Measurements from ENCODE around the gene MYBL2. TPM values are rescaled to one million over a fixed set of nuclear protein-coding genes. Genes with fewer than 3 reads are reported as not detected.
"Not testable (repeated sequence)": the region's sequence is repeated elsewhere in the genome, so short reads cannot be mapped to it uniquely, and the experiment has no call there.

The MYBL2 gene
- 10 to 100 TPM in 3 of 8 experiments, 1 to 10 TPM in 4, not detected in 1; 1.1 to 47.3 (median 1.5) TPM for total RNA-seq

DNA sequence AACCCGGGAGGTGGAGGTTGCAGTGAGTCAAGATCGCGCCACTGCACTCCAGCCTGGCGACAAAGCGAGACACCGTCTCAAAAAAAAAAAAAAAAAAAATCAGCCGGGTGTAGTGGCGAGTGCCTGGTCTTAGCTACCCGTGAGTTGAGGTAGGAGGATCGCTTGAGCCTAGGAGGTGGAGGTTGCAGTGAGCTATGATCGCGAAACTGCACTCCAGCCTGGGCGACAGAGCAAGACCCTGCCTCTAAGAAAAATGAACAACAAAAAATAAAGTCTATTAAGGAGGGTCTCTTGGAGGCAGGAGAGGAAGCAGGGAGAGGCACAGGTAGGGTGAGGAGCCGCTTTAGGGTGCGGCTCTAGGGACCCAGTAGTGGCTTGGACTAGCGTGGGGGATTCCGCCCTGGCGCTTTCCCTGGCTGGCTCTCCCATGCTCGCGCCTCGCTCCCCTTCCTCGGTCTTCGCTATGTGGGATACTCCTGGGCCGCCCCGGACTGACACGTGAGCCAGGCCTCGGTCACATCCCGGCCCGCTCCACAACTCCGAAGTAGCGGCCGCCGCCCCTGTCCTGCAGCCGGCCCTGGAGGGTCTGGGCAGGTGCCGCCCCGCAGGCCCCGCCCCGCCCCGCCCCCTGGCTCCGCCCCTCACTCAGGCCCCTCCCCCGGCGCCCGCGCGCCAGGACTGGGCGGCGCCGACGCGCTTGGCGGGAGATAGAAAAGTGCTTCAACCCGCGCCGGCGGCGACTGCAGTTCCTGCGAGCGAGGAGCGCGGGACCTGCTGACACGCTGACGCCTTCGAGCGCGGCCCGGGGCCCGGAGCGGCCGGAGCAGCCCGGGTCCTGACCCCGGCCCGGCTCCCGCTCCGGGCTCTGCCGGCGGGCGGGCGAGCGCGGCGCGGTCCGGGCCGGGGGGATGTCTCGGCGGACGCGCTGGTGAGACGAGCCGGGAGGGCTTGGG is at the start of gene MYBL2:
Gene MYBL2, plus strand, starts transcription at position 739 of the 953 bp plus-strand sequence. Its CDS starts 170 bp downstream, at position 909.
- H3K27ac ChIP-seq: no peak within 1 kb of the TSS
- ATAC-seq (replicated peaks in 6 of 8): peak; percentile 71 to 96 (median 94)
- H3K4me1 ChIP-seq (replicated peaks in 1 of 2): peaks cover 0 to 3% of the 10 kb centered on the region in 2 donors
- in situ Hi-C loops (cut with MboI; ENCODE audit: low pct_unique_long_range_greater_than_20kb in 2 of 9, low sequenced_read_pairs in 9 of 9, unreplicated experiment in 9 of 9): no loop called here
- H3K4me3 ChIP-seq: peak within 1 kb of the TSS; percentile 41 to 60 (median 58)
- 45 to 89% (median 76%) methylated on average over 2 to 14 of the region's 90 CpGs; no CpG with 5 or more reads in 2 of the 10 experiments for WGBS, 10 experiments

DNA sequence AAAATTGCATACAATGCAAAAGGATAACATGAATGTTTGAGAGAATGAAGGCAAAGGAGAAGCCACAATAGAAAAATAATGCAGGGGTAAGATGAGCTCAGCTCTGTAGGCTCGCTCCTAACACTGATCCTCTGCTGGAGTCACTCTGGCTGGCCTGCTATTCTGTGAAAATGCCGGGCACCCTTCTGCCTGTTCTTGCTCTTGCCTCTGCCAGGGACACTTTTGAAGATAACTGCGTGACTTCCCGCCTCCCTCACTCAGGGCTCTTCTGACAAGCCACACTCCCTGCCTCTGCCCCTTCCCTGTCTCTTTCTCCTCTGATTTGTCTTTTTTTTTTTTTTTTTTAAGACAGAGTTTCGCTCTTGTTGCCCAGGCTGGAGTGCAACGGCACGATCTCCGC is 35.3 kb upstream of the MYBL2 start:
- Histone ChIP-seq H3K4me3 (no peak overlapping the region), H3K4me1 (replicated peaks in 1 of 2) (no peaks in the 10 kb centered on the region), H3K27ac (no peak overlapping the region)
- ATAC-seq (replicated peaks in 6 of 8): no peak
- in situ Hi-C loops (cut with MboI; ENCODE audit: low pct_unique_long_range_greater_than_20kb in 2 of 9, low sequenced_read_pairs in 9 of 9, unreplicated experiment in 9 of 9): no loop called here
- 63 to 100% (median 94%) methylated on average over 1 to 8 of the region's 8 CpGs; no CpG with 5 or more reads in 4 of the 10 experiments for WGBS, 10 experiments

DNA sequence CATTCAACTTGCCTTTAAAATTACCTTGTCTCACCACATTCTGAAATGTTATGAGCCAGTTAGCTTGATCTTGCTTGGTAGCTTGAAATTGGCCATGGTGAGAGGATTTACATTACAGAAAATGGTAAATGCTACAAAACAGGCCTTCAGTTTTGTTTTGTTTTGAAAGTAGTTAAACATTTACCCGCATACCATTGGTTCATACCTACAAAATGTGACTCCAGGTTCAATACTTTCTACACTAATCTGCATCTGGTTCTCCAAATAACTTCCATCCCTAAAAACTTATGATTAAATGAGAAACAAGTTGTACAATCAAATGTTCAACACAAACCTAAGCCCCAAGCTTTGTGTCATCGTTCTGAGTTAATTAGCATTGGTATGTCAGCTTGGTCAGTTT is 30.5 kb upstream of the MYBL2 start:
- in situ Hi-C loops (cut with MboI; ENCODE audit: low pct_unique_long_range_greater_than_20kb in 2 of 9, low sequenced_read_pairs in 9 of 9, unreplicated experiment in 9 of 9): no loop called here
- ATAC-seq (replicated peaks in 6 of 8): no peak
- Histone ChIP-seq H3K4me1 (replicated peaks in 1 of 2) (no peaks in the 10 kb centered on the region), H3K27ac (no peak overlapping the region), H3K4me3 (no peak overlapping the region)
- WGBS, 10 experiments: 86 to 100% (median 89%) methylated on average over 1 to 2 of the region's 2 CpGs; no CpG with 5 or more reads in 2 of the 10 experiments

DNA sequence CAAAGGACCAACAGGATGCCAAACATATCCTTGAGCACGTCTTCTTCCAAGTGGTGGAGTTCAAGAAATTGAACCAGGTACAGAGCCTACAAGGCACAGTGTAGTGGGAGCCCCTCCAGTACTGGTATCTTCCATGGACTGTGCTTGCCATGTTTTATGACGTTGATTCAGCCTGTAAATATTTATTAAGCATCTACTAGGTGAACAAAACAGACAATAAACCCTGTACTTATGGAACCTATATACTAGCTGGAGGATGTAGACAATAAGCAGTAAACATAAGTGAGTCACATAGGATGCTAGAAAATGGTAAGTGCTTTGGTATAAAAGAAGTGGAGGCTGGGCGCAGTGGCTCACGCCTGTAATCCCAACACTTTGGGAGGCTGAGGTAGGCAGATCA is 24.4 kb upstream of the MYBL2 start:
- no peak for ATAC-seq (replicated peaks in 6 of 8)
- H3K4me1 ChIP-seq (replicated peaks in 1 of 2): no peaks in the 10 kb centered on the region
- no peak overlapping the region for H3K4me3 ChIP-seq
- in situ Hi-C loops (cut with MboI; ENCODE audit: low pct_unique_long_range_greater_than_20kb in 2 of 9, low sequenced_read_pairs in 9 of 9, unreplicated experiment in 9 of 9): no loop called here
- 92 to 100% (median 100%) methylated on average over 1 to 3 of the region's 4 CpGs; no CpG with 5 or more reads in 4 of the 10 experiments for WGBS, 10 experiments
- no peak overlapping the region for H3K27ac ChIP-seq

DNA sequence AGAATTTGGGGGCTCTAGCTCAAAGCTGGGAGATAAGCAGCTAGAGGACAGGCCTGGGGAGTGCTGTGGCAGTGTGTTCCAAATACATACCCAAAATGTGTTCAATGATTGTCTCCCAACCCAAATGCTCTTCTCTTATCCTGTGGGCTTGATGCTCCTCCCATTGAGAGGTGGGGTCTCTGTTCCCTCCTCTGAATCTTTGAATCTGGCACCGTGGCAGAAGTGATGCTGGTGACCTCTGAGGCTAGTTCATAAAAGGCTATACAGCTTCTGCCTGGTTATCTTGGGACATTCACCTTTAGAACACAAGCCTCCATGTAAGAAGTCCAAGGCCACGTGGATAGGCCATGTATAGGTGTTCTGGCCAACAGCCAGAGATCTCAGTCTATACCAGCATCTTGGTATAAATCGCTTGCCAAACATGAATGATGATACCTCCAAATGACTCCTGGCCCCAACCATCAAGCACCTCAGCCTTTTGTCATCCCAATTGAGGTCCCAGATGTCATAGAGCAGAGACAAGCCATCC is 15.9 kb upstream of the MYBL2 start:
- ATAC-seq (replicated peaks in 6 of 8): no peak
- no peak overlapping the region for H3K4me3 ChIP-seq
- 25 to 100% (median 67%) methylated on average over 1 to 3 of the region's 3 CpGs; no CpG with 5 or more reads in 1 of the 10 experiments for WGBS, 10 experiments
- in situ Hi-C loops (cut with MboI; ENCODE audit: low pct_unique_long_range_greater_than_20kb in 2 of 9, low sequenced_read_pairs in 9 of 9, unreplicated experiment in 9 of 9): no loop called here
- no peak overlapping the region for H3K27ac ChIP-seq
- no peaks in the 10 kb centered on the region for H3K4me1 ChIP-seq (replicated peaks in 1 of 2)

DNA sequence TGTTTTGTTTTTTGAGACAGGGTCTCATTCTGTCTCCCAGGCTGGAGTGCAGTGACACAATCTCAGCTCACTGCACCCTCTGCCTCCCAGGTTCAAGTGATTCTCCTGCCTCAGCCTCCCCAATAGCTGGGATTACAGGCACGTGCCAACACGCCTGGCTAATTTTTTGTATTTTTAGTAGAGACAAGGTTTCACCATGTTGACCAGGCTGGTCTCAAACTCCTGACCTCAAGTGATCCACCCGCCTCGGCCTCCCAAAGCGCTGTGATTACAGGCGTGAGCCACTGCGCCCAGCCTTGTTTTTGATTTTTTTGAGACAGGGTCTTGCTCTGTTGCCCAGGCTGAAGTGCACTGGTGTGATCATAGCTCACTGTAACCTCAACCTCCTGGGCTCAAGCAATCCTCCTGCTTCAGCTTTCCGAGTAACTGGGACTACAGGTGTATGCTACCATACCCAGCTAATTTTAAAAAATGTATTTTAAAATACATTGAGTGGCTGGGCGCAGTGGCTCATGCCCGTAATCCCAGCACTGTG is 15.2 kb upstream of the MYBL2 start:
- 88 to 96% (median 93%) methylated on average over 2 to 6 of the region's 10 CpGs; no CpG with 5 or more reads in 2 of the 10 experiments for WGBS, 10 experiments
- in situ Hi-C loops (cut with MboI; ENCODE audit: low pct_unique_long_range_greater_than_20kb in 2 of 9, low sequenced_read_pairs in 9 of 9, unreplicated experiment in 9 of 9); ATAC-seq (replicated peaks in 6 of 8); H3K4me3 ChIP-seq; H3K4me1 ChIP-seq (replicated peaks in 1 of 2); H3K27ac ChIP-seq: not testable (repeated sequence)

DNA sequence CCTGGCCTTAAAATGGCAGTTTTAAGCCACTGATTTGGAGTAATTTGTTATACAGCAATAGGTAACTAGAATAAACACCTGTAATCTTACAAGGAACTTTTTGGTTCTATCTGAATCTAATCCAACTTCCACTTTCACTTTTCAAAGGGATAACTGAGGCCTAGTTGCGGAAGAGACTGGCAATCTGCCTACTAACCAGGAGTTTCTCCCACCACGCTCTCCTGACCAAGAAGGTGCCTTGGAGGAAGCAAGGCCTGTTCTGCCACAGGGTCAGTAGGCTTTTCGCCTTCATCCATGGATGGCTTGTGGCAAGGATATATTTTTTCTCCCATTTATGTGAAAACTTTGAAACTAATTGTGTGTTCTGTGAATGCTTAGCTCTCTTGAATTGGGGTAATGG is 12.9 kb upstream of the MYBL2 start:
- Histone ChIP-seq H3K4me1 (replicated peaks in 1 of 2) (peaks cover 0 to 7% of the 10 kb centered on the region in 2 donors), H3K4me3 (no peak overlapping the region), H3K27ac (no peak overlapping the region)
- no peak for ATAC-seq (replicated peaks in 6 of 8)
- in situ Hi-C loops (cut with MboI; ENCODE audit: low pct_unique_long_range_greater_than_20kb in 2 of 9, low sequenced_read_pairs in 9 of 9, unreplicated experiment in 9 of 9): no loop called here
- 92 to 100% (median 98%) methylated on average over 1 to 3 of the region's 3 CpGs; no CpG with 5 or more reads in 2 of the 10 experiments for WGBS, 10 experiments

DNA sequence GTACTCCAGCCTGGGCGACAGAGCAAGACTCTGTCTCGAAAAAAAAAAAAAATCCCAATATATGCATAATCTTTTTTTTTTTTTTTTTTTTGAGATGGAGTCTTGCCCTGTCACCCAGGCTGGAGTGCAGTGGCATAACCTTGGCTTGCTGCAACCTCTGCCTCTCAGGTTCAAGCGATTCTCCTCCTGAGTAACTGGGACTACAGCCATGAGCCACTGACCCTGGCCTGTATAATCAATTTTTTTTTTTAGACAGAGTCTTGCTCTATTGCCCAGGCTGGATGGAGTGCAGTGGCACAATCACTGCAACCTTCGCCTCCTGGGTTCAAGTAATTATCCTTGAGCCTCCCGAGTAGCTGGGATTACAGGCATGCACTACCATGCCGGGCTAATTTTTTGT is 11.7 kb upstream of the MYBL2 start:
- ATAC-seq (replicated peaks in 6 of 8); in situ Hi-C loops (cut with MboI; ENCODE audit: low pct_unique_long_range_greater_than_20kb in 2 of 9, low sequenced_read_pairs in 9 of 9, unreplicated experiment in 9 of 9): not testable (repeated sequence)
- 77 to 100% (median 88%) methylated on average over 1 to 5 of the region's 6 CpGs; no CpG with 5 or more reads in 6 of the 10 experiments for WGBS, 10 experiments

DNA sequence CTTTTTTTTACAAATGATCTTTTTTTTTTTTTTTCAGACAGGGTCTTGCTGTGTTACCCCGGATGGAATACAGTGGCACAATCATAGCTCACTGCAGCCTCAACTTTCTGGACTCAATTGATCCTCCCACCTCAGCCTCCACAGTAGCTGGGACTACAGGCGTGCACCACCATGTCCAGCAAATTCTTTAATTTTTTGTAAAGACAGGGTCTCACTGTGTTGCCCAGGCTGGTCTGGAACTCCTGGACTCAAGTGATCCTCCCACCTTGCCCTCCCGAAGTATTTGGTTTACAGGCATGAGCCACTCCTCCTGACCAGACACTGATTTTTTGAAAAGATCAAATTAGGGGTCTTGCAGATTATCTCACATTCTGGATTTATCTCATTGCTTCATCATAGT is 11.0 kb upstream of the MYBL2 start:
- ATAC-seq (replicated peaks in 6 of 8): no peak
- Histone ChIP-seq H3K27ac (no peak overlapping the region), H3K4me1 (replicated peaks in 1 of 2) (peaks cover 0 to 7% of the 10 kb centered on the region in 2 donors), H3K4me3 (no peak overlapping the region)
- 0 to 83% (median 64%) methylated on average over 1 to 3 of the region's 3 CpGs; no CpG with 5 or more reads in 1 of the 10 experiments for WGBS, 10 experiments
- in situ Hi-C loops (cut with MboI; ENCODE audit: low pct_unique_long_range_greater_than_20kb in 2 of 9, low sequenced_read_pairs in 9 of 9, unreplicated experiment in 9 of 9): no loop called here

More for the DNA sequence above, 11.7 kb upstream of the MYBL2 start:
- not testable (repeated sequence) for H3K27ac ChIP-seq; H3K4me1 ChIP-seq (replicated peaks in 1 of 2); H3K4me3 ChIP-seq

DNA sequence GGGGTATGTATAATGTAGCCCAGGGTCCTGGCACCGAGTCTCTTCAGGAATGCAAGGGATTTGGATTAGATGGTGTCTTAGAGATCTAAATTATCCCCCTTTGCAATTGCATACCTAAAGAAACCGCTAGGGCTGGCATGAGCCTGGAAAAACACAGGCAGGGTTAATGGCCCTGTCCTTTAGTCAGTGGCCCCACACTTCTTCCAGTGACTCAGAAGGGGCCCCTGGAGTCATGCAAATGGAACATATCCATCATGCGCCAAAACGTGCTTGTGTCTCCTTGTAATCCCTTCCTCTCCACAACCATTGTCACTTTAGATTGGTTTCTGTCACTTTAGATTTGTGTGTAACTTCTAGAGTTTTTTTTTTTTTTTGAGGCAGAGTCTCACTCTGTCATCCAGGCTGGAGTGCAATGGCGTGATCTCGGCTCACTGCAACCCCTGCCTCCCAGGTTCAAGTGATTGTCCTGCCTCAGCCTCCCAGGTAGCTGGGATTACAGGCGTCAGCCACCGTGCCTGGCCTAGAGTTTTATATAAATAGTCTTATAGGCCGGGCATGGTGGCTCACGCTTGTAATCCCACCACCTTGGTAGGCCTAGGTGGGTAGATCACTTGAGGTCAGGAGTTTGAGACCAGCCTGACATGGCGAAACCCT is 8.7 kb upstream of the MYBL2 start:
- ATAC-seq (replicated peaks in 6 of 8): peak in 2 of 8 experiments; percentile 1
- H3K4me1 ChIP-seq (replicated peaks in 1 of 2): peaks cover 0 to 7% of the 10 kb centered on the region in 2 donors
- peak overlapping the region; percentile 64 to 92 (median 76) for H3K4me3 ChIP-seq
- H3K27ac ChIP-seq: peak overlapping the region in 1 of 2 donors; percentile 85
- whole genome bisulfite sequencing, 10 experiments: 0 to 90% (median 63%) methylated on average over 1 to 8 of the region's 11 CpGs; no CpG with 5 or more reads in 2 of the 10 experiments
- in situ Hi-C loops (cut with MboI; ENCODE audit: low pct_unique_long_range_greater_than_20kb in 2 of 9, low sequenced_read_pairs in 9 of 9, unreplicated experiment in 9 of 9): no loop called here

DNA sequence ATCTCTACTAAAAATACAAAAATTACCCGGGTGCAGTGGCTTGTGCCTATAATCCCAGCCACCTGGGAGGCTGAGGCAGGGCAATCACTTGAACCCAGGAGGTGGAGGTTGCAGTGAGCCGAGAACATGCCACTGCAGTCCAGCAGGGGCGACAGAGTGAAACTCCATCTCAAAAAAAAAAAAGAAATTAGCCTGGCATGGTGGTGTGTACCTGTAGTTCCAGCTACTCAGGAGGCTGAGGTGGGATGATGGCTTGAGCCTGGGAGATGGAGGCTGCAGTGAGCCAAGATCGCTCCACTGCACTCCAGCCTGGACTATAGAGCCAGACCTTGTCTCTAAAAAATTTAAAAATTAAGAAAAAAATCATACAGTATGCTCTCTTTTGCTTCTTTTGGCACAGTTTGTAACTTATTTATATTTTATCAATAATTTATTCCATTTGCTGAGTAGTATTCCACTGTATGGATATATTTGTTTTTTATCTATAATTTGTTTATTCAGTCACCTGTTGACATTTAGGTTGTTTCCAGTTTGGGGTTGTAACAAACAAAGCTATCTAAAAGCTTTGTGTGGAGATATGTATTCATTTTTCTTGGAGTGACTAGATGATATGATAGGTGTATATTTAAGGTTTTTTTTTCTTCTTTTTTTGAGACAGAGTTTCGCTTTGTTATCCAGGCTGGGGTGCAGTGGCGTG is 8.0 kb upstream of the MYBL2 start:
- ATAC-seq (replicated peaks in 6 of 8): no peak

DNA sequence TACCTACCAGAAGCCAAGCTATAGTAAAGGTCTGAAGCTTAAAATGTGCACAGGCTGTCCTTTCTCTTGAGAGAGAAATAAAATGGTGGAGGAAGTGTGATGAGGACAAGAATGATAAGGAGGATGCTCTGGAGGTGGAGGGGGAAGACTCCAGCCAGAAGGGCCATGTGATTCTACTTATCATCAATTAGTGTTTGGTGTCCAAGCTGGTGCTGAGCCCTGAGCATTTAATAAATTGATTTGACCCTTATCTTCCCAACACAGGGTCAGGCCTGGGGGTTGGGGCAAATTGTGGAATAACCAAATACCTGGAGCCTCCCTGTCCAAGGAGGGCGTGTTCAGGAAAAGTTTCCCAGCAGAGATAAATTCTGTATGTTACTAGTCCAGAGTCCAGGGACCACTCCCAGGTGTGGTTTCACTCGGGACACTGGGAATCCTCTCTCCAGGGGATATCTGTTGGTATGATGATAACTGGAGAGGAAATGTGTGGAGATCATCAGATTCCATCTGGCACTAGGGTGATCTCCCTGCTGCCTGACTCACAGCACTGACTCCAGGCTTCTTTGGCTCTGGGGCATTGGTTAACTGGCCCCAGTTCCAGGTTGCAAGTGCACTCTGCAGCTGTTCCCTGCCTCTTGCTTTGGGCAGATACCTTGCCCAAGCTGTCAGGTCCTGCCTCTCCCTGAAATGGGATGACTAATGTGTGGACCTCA is 3.8 kb upstream of the MYBL2 start:
- Histone ChIP-seq H3K27ac (no peak overlapping the region), H3K4me3 (no peak overlapping the region), H3K4me1 (replicated peaks in 1 of 2) (peaks cover 3 to 5% of the 10 kb centered on the region in 2 donors)
- peak in 1 of 8 experiments; percentile 67 for ATAC-seq (replicated peaks in 6 of 8)
- 0 to 100% (median 62%) methylated on average over 1 to 2 of the region's 2 CpGs; no CpG with 5 or more reads in 4 of the 10 experiments for WGBS, 10 experiments
- in situ Hi-C loops (cut with MboI; ENCODE audit: low pct_unique_long_range_greater_than_20kb in 2 of 9, low sequenced_read_pairs in 9 of 9, unreplicated experiment in 9 of 9): no loop called here

More for the DNA sequence above, 8.0 kb upstream of the MYBL2 start:
- peaks cover 0 to 7% of the 10 kb centered on the region in 2 donors for H3K4me1 ChIP-seq (replicated peaks in 1 of 2)
- 80 to 100% (median 100%) methylated on average over 1 to 5 of the region's 6 CpGs for WGBS, 10 experiments
- no peak overlapping the region for H3K27ac ChIP-seq
- H3K4me3 ChIP-seq: no peak overlapping the region
- in situ Hi-C loops (cut with MboI; ENCODE audit: low pct_unique_long_range_greater_than_20kb in 2 of 9, low sequenced_read_pairs in 9 of 9, unreplicated experiment in 9 of 9): no loop called here

Data from motor neuron (in vitro differentiated cells).